DMS 273 treated with DMSO at 0.1 percent for 48 hours (cell line): ENCODE measurements around the gene GSTT4.
"Not testable (repeated sequence)": the region's sequence is repeated elsewhere in the genome, so short reads cannot be mapped to it uniquely, and the experiment has no call there.

Experiments used
- DNase-seq: peaks from one replicate; lab custom pipeline; 2025; lab: John Stamatoyannopoulos, UW

The GSTT4 gene

GRCh38 chr22:24024354-24024753 is 19.1 kb upstream of the GSTT4 start:
- no peak for DNase-seq

GRCh38 chr22:24023204-24023789 is 18.0 kb upstream of the GSTT4 start:
- no peak for DNase-seq

- DNase-seq = no peak
Observed at GRCh38 chr22:24021304-24021703, 16.1 kb upstream of the GSTT4 start.

- no peak for DNase-seq
Observed at GRCh38 chr22:24016156-24016555, 10.9 kb upstream of the GSTT4 start.

DNA sequence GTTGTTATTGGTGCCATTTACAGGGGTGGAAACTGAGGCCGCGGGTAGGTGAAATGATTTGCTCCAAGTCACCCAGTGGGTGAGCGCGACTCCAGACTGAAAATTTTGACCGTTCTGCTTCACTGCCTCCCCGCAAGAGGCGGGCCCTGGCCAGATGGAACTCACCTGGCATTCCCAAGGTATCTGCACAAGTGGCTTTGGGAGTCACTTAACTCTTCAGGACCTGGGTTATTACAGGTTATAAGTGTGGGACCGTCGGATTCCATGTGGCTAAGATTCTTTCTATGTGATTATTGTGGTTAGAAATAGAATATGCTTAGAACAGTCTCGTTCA is 6.4 kb upstream of the GSTT4 start:
- DNase-seq = no peak

GRCh38 chr22:24010018-24010391 is 4.8 kb upstream of the GSTT4 start:
- no peak for DNase-seq

DNA sequence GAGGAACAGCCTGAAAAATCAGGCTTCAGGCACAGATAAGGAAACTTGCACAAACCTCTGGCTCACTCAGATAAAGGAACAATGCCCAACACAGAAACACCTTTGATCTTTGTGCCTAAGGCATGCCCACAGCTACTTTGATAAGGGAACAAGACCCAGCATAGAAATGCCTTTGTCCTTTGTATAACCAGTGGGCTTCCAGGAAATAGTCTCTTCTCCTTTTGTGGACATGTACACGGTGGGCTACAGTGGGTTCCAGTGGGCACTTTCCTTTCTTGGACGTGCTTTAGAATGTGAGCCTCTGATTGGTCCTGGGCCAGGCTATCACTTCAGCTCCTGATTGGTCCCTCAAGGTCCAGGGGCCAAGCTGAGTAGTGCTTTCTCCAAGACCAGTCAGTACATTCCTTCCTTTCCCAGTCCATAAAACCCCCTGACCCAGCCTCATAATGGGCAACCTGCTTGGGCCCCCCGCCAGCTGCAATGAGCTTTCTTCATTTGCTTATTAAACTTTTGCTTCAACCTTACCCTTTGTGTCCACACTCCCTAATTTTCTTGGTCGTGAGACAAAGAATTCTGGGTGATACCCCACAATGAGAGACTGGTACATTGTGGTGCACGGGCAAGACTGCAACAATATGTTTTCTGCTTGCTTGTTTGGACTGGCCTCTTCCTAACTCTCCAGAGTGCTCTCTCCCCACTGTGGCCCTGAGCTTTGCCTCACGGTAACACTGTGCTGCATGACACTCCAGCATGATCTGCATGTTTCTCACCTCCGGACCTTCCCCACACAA is 4.2 kb upstream of the GSTT4 start:
- no peak for DNase-seq

DNA sequence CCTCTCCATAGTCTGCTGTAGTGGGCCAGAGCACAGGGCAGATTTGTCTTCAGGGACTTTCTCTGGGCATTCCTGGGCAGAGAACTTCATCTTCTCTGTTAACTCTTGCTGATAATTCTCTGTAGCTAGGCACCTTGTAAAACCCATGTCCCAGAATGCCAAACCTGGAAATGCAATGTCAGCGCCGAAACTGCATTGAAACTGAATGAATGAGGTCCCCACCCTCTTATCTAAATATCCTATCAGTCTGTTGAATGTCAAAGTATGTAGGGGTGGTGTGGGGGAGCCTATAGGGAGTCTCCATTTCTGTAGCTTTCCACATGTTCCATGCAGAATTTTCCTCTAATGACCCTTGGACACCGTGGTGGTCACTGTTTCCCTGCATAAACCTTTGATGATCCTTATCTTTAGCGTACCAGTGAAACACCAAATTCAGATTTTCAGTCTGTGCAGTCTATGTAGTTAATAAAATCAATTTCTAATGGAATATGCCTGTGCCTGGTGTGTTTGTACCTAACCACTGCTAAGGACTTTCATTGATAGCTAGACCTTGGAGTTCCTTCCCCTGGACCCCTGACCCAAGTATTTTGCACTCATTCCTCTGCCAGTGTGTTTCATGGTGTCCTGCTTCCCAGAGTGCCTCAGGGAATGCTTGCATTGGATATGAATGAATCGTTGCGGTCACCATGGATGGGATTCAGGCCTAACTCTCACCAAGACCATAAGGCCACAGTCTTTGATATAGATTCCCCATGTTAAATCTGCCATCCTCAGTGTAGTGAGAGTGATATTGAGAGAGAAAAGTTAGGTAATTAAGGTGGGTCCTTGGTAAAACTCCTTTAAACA is 3.4 kb upstream of the GSTT4 start:
- DNase-seq = no peak

GRCh38 chr22:24008022-24008283 is 2.7 kb upstream of the GSTT4 start:
- no peak for DNase-seq

DNA sequence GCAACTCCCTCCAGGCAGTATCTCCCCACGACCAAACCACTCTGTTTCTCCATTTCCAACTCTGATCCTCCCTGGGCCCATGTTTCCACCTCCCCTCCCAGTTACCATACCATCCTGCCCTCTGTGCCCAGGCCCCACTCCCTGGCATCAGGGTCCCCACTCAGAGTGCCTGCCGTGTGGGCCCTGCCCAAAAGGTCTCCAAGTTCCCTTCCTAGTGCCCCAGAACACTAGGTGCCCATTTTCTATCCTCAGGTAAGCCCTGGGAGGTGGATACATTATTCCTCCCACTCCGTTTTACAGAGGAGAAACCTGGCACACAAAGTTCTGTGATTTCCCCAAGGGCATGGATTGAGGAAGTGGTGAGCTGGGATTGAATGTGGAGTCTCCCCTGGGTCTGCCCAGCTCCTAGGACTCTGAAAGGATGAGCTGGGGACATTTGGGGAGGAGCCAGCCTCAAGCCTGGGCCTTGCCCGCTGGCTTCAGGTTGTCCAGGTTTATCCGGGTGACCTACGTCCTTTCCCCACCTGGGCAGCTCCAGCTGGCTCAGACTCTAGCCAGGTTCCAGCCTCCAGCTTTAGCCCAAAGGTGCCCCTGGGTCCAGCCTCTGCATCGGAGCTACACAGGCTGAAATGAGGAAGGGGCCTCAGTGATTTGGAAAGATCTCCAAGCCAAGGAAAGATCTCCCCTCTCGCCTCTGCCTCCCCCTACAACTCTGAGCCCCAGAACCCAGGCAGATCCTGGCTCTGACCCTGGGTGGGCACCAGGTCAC is 2.2 kb upstream of the GSTT4 start:
- no peak for DNase-seq

DNA sequence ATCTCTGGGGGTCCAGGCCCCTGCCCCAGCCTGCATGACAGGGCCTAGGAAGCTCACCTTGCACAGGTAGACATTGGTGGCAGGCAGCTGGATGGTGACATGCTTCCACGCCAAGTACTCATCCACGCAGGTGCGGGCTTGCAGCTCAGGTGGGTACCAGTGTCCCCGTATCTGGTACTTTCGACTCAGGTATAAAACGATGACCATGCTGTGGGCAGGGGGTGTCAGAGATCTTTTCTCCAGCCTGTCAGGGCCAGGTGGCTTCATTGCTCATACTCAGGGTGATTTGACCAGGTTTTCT is 1.6 kb upstream of the GSTT4 start:
- DNase-seq = no peak

- no peak for DNase-seq
Observed at GRCh38 chr22:24006207-24006913, 1.1 kb upstream of the GSTT4 start.

- no peak for DNase-seq
Observed at GRCh38 chr22:24003887-24004286, 1.4 kb downstream of the GSTT4 start.

- no peak for DNase-seq
Observed at GRCh38 chr22:24002851-24003250, 2.4 kb downstream of the GSTT4 start.

GRCh38 chr22:24002272-24002671 is 3.0 kb downstream of the GSTT4 start:
- DNase-seq = no peak

DNA sequence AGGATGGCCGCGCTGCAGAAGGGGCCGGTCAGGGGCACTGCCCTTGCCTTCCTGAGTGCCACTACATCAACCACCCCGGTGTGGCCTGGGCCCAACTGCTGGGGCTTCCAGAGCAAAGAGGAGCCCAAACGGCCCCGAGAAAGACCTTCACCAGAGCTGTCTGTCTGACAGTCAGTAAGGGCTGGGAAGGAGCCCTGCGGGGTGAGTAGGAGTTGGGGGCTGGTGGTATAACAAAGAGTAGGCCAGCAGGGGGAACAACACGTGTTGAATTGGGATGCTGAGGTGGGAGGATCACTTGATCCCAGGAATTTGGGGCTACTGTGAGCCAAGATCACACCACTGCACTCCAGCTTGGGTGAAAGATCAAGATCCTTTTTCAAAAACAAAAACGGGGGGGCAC is 3.9 kb downstream of the GSTT4 start:
- DNase-seq = no peak

GRCh38 chr22:23999779-24000178 is 5.5 kb downstream of the GSTT4 start:
- not testable (repeated sequence) for DNase-seq

DNA sequence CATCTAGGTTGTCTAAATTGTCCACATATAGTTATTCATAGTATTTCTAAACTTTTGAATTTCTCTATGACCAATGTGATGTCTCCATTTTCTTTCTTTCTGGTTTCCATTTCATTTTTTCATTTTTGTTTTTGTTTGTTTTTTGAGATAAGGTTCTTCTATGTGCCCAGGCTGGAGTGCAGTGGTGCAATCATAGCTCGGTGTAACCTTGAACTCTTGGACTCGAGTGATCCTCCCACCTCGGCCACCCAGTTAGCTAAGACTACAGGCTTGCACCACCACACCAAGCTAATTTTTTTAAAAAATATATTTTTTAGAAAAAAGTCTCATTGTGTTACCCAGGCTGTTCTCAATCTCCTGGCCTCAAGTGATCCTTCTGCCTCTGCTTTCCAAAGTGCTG is 8.2 kb downstream of the GSTT4 start:
- DNase-seq = no peak

GRCh38 chr22:23993581-23994177 is 11.6 kb downstream of the GSTT4 start:
- not testable (repeated sequence) for DNase-seq

GRCh38 chr22:23993080-23993479 is 12.2 kb downstream of the GSTT4 start:
- DNase-seq = not testable (repeated sequence)

DNA sequence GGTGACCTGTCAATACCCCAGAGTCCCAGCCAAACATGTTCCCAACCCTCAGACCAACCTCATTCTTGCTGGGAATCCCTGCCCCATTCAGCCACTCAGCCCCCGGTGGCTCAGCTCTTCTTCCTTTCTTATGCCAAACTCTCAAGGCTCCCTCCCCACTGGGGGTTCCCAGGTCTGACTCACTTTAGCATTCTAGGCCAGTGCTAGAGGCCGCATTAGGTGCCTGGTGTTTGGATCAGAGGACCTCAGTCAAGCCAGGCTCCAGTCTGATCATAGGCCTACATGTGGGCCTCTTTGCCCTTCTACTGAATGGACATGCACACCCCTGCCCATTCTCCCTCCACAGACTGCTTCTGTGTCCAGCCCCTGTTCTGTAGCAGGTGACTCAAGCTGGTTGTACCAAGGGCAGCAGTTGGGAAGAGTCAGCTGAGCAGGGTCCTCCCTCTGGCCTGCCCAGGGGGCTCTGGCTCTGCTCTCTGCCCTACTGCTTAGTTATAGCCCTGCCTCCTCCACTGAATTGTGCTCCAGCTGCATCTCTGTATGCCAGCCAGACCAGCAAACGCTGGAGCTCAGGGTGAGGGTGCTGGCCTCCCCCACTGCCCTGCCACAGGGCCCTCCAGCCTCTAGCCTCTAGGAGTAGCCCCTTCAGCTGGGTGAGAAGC is 15.5 kb downstream of the GSTT4 start:
- DNase-seq = not testable (repeated sequence)
